Measurements from ENCODE around the gene UTP4.

UTP4 gene

GRCh38 chr16:69108905-69109252 is 23.6 kb upstream of the UTP4 start:
- no peaks in the 10 kb centered on the region for H3K79me2 ChIP-seq (ENCODE audit: insufficient read depth, low read length)
- H4K20me1 ChIP-seq (ENCODE audit: insufficient read depth, low read length): peaks cover 51% of the 10 kb centered on the region
- no peak overlapping the region for H3K9ac ChIP-seq (ENCODE audit: low read depth, low read length)
- H3K27me3 ChIP-seq (ENCODE audit: insufficient read depth, low read length, poor library complexity): peaks cover 18% of the 10 kb centered on the region
- no peak overlapping the region for H2AFZ ChIP-seq (ENCODE audit: low read depth, low read length)
- no peak overlapping the region for H3K4me3 ChIP-seq (ENCODE audit: low read depth in 1 of 2, low read length in 2 of 2)
- no peak overlapping the region for H3K4me2 ChIP-seq (ENCODE audit: insufficient read depth, low read length)
- H3K4me1 ChIP-seq (ENCODE audit: insufficient read depth, low read length): peaks cover 18% of the 10 kb centered on the region
- DNase-seq (no peak), ATAC-seq (ENCODE audit: insufficient read depth, low read depth) (no peak)
- H3K36me3 ChIP-seq (ENCODE audit: insufficient read depth, low read length): peaks cover 23% of the 10 kb centered on the region
- no peak overlapping the region for H3K27ac ChIP-seq (ENCODE audit: low read length)
- TF ChIP-seq, protein P1, sequence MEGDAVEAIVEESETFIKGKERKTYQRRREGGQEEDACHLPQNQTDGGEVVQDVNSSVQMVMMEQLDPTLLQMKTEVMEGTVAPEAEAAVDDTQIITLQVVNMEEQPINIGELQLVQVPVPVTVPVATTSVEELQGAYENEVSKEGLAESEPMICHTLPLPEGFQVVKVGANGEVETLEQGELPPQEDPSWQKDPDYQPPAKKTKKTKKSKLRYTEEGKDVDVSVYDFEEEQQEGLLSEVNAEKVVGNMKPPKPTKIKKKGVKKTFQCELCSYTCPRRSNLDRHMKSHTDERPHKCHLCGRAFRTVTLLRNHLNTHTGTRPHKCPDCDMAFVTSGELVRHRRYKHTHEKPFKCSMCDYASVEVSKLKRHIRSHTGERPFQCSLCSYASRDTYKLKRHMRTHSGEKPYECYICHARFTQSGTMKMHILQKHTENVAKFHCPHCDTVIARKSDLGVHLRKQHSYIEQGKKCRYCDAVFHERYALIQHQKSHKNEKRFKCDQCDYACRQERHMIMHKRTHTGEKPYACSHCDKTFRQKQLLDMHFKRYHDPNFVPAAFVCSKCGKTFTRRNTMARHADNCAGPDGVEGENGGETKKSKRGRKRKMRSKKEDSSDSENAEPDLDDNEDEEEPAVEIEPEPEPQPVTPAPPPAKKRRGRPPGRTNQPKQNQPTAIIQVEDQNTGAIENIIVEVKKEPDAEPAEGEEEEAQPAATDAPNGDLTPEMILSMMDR (IDR thresholded peaks at IDR 0.05; ENCODE audit: borderline replicate concordance, extremely low read depth, low read length, poor library complexity, severe bottlenecking): no peak
- TF ChIP-seq EZH2 (IDR thresholded peaks at IDR 0.05; ENCODE audit: borderline replicate concordance, low read depth, low read length, severe bottlenecking): no peak
- H3K9me3 ChIP-seq (ENCODE audit: insufficient read depth, low read length, severe bottlenecking): no peaks in the 10 kb centered on the region

DNA sequence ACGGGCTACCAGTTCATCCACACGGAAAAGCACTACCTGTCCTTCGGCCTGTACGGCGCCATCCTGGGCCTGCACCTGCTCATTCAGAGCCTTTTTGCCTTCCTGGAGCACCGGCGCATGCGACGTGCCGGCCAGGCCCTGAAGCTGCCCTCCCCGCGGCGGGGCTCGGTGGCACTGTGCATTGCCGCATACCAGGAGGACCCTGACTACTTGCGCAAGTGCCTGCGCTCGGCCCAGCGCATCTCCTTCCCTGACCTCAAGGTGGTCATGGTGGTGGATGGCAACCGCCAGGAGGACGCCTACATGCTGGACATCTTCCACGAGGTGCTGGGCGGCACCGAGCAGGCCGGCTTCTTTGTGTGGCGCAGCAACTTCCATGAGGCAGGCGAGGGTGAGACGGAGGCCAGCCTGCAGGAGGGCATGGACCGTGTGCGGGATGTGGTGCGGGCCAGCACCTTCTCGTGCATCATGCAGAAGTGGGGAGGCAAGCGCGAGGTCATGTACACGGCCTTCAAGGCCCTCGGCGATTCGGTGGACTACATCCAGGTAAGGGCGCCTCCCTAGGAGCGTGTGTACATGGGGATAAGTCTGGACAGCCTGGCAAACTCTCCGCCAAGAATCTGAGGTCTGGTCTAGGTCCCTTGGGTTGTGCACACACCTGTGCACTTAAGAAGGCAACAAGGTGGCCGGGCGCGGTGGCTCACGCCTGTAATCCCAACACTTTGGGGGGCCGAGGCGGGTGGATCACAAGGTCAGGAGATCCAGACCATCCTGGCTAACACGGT is 22.8 kb upstream of the UTP4 start:
- H3K27ac ChIP-seq (ENCODE audit: low read length): no peak overlapping the region
- no peak for DNase-seq

GRCh38 chr16:69110406-69110805 is 22.0 kb upstream of the UTP4 start:
- DNase-seq (no peak), ATAC-seq (ENCODE audit: insufficient read depth, low read depth) (no peak)
- Histone ChIP-seq H3K9me3 (ENCODE audit: insufficient read depth, low read length, severe bottlenecking) (no peaks in the 10 kb centered on the region), H3K79me2 (ENCODE audit: insufficient read depth, low read length) (no peaks in the 10 kb centered on the region), H3K9ac (ENCODE audit: low read depth, low read length) (no peak overlapping the region), H3K4me2 (ENCODE audit: insufficient read depth, low read length) (no peak overlapping the region), H3K4me3 (ENCODE audit: low read depth in 1 of 2, low read length in 2 of 2) (no peak overlapping the region), H3K4me1 (ENCODE audit: insufficient read depth, low read length) (peaks cover 14% of the 10 kb centered on the region), H2AFZ (ENCODE audit: low read depth, low read length) (no peak overlapping the region), H3K27me3 (ENCODE audit: insufficient read depth, low read length, poor library complexity) (peaks cover 14% of the 10 kb centered on the region), H3K27ac (ENCODE audit: low read length) (no peak overlapping the region), H4K20me1 (ENCODE audit: insufficient read depth, low read length) (peaks cover 65% of the 10 kb centered on the region), H3K36me3 (ENCODE audit: insufficient read depth, low read length) (peaks cover 38% of the 10 kb centered on the region)
- TF ChIP-seq, protein P1 (IDR thresholded peaks at IDR 0.05; ENCODE audit: borderline replicate concordance, extremely low read depth, low read length, poor library complexity, severe bottlenecking): no peak
- TF ChIP-seq EZH2 (IDR thresholded peaks at IDR 0.05; ENCODE audit: borderline replicate concordance, low read depth, low read length, severe bottlenecking): no peak

More for the DNA sequence above, 22.8 kb upstream of the UTP4 start:
- Histone ChIP-seq H3K9me3 (ENCODE audit: insufficient read depth, low read length, severe bottlenecking) (no peaks in the 10 kb centered on the region), H3K4me2 (ENCODE audit: insufficient read depth, low read length) (no peak overlapping the region), H3K79me2 (ENCODE audit: insufficient read depth, low read length) (no peaks in the 10 kb centered on the region), H3K9ac (ENCODE audit: low read depth, low read length) (no peak overlapping the region), H3K36me3 (ENCODE audit: insufficient read depth, low read length) (peaks cover 31% of the 10 kb centered on the region), H2AFZ (ENCODE audit: low read depth, low read length) (no peak overlapping the region), H3K4me3 (ENCODE audit: low read depth in 1 of 2, low read length in 2 of 2) (no peak overlapping the region), H3K4me1 (ENCODE audit: insufficient read depth, low read length) (peaks cover 18% of the 10 kb centered on the region), H3K27me3 (ENCODE audit: insufficient read depth, low read length, poor library complexity) (peaks cover 17% of the 10 kb centered on the region), H4K20me1 (ENCODE audit: insufficient read depth, low read length) (peaks cover 59% of the 10 kb centered on the region)
- no peak for TF ChIP-seq EZH2 (IDR thresholded peaks at IDR 0.05; ENCODE audit: borderline replicate concordance, low read depth, low read length, severe bottlenecking)
- TF ChIP-seq, protein P1 (IDR thresholded peaks at IDR 0.05; ENCODE audit: borderline replicate concordance, extremely low read depth, low read length, poor library complexity, severe bottlenecking): no peak
- ATAC-seq (ENCODE audit: insufficient read depth, low read depth): no peak

Measured in DND-41 (cell line).